ENCODE data around the gene MANEA.
A peak's percentile ranks its signal among the peaks of the same experiment; 100 is the strongest.
"Not testable (repeated sequence)": the region's sequence is repeated elsewhere in the genome, so short reads cannot be mapped to it uniquely, and the experiment has no call there.

Gene MANEA, protein sequence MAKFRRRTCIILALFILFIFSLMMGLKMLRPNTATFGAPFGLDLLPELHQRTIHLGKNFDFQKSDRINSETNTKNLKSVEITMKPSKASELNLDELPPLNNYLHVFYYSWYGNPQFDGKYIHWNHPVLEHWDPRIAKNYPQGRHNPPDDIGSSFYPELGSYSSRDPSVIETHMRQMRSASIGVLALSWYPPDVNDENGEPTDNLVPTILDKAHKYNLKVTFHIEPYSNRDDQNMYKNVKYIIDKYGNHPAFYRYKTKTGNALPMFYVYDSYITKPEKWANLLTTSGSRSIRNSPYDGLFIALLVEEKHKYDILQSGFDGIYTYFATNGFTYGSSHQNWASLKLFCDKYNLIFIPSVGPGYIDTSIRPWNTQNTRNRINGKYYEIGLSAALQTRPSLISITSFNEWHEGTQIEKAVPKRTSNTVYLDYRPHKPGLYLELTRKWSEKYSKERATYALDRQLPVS

DNA sequence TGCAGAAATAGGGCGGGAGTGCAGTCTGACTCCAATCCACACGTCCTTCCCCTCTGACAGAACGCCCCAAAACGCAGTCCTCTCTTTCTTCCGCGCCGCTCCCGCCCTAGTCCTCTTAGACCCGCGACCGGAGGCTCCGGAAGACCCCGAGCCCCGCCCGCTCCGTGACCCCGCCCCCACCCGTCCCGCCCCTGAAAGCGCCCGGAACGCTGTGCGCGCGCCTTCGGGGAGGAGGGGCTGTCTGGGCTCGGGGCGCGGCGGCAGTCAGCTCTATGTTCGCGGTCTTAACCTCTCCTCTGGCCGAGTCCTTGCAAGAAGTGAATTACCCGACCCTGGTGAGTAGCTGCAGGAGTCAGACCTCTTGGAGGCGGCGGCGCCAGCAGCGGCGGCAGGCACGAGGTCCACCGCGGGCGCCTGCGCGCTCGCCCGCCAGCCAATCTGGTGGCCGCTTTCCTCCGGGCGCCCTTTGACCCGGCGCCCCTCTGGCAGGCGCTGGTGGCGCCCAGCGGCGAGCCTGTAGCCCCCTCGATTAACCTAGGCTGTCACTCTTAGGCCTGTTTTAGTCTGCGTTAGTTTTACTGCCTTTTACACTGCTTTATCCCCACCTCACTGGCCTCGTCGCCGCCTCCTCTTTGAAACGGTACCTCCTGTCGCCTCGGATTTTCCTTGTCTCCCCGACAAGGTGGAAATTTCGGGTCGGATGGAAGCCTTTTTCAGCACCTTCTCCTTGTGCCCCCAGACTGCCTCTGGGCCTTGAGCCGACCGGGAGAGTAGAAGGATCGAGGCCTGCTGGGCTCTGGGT is at the start of gene MANEA:
Gene MANEA, plus strand, starts transcription at position 232 of the 802 bp plus-strand sequence. CDS start 8,905 bp downstream, outside the sequence.
- peak; percentile 81 for DNase-seq (ENCODE audit: low spot score)

DNA sequence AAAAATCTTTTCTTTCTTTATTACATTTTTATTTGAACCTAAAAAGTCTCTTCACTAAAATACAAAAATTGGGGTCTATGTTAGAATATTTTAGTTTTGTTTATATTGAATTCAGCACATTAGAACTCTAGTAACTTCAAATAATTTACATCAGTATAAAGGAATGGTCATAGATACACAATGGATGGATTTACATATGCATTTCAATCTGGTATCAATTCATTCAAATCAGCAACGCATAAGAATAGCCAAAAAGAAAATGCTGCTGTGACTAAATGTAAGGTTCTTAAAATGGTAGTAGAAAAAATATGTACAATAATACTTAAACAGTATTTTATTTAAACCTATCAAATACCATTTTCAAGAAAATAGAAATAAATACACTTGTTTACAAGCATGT is 47.6 kb upstream of the MANEA start:
- DNase-seq (ENCODE audit: low spot score), result no peak

DNA sequence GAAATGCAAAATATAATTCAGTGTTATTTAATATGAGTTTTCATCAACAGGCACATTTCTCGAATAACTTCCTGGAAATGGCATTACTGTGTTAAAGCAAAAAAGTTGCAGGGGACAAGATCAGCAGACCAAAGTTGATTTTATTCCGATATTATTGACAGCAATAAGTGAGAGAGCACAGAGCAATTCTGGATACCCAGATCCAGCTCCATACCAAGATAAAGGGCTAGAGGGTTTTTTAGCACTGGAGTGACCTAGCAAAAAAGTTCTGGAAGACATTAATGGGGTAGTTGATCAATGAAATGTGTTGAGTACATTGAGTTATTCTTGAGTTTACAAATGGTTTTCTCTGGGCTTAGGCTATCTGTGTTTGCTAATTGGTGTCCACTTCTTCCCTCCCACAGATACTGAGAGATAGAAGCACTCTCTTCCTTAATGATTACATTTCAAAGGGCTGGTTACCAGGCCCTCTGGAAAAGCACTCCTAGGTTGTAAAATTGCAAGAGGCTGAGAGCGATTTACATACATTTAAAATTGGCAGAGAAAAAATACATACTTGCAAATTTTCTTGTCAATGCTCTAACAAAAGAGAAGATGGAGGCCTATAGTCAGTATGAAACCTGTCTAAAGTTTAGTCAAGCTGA is 47.0 kb upstream of the MANEA start:
- no peak for DNase-seq (ENCODE audit: low spot score)

DNA sequence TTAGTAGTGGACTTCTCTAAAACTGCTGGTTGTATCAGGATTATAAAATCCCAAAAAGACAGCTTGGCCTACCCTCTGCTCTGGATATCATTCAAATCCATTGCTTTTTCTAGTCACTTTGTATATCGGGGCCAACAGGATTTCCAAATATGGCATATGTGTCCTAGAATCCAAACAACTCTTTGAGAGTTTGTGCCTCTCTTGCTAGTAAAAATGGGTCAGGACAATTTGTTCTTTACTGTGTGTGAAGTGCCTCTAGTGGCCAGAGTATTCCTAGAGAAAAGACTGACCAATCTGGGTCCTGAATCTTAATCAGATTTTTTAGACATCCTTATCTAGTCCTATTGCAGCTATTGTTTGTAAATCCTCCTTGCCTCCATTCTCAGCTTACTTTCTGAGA is 33.5 kb upstream of the MANEA start:
- no peak for DNase-seq (ENCODE audit: low spot score)

DNA sequence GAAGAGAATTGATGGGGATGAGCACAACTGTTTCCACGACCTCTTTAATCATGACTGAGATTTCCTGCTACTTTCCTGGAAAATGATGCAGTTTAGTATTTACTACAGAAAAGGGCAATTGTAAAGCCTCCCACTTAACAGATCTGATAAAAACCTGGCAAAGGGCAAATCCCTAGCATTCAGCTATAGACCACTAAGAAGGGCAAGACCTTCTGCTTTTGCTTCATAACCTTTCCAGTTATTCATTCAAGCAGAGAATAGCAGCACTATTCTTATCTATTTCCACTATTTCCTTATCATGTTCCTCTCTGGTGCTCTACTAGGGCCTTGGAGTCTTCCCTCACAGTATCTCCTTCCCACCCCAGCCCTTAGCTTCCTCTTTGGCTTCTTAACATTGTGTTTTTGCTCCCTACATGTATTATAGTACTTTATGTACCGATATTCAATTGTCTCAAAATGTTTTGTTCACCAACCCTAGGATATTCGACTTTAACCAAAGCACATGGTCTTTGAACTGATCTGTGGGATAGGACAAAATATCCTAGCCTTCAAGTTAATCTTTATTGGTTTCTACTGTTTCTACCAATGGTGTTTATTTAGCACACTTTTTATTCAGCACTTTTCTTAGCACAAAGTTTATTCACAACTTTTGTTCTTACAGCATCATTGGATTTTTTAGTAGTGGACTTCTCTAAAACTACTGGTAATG is 32.7 kb upstream of the MANEA start:
- no peak for DNase-seq (ENCODE audit: low spot score)

DNA sequence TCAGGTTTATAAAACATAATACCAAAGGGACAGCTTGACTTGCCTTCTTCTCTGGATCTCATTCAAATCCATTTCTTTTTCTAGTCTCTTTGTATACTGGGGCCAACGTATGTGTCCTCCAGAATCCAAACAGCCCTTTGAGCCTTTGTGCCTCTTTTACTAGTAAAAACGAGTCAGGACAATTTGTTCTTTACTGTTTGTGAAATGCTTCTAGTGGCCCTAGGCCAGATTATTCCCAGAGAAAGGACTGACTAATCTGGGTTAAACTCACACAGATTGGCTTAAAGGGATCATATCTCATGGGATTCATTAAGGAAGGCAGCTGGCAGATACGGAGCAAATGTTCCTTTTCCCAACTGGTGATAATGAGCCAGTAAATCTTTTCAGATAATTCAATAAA is 32.1 kb upstream of the MANEA start:
- no peak for DNase-seq (ENCODE audit: low spot score)

DNA sequence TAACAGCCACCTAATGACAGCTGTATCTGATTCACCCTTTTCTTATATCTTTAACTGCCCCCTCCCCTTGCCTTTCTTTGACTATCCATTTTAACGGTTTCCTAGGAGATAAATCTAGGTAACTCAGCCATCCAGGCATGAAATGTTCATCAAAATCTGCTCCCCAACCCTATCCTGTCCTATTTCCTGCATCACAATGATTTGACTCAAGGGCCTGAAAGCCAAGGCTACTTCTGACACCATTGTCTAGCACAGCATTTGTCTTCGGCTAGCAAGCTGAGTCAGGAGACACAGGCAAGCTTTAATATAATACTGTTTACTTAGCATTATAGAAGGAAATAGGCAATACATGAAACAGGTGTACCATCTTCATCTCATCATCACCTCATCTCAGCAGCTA is 31.6 kb upstream of the MANEA start:
- no peak for DNase-seq (ENCODE audit: low spot score)

DNA sequence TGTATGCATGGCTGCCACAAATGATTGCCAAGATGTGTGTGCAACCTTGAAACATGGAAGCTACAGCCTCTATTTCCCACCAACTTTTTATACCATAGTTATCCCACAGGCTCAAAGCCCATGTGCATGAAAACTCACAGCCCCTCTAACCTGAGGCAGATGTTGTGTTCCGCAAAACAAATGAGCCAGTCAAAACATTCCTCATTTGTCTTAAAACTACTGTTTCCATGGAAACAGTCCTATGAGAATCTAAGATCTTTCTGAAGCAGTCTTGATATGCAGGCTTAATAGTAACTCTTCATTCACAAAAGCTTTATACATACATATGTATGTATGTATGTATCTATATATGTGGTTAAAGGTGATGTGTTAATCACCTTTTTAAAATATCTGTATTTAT is 31.2 kb upstream of the MANEA start:
- DNase-seq (ENCODE audit: low spot score), result no peak

DNA sequence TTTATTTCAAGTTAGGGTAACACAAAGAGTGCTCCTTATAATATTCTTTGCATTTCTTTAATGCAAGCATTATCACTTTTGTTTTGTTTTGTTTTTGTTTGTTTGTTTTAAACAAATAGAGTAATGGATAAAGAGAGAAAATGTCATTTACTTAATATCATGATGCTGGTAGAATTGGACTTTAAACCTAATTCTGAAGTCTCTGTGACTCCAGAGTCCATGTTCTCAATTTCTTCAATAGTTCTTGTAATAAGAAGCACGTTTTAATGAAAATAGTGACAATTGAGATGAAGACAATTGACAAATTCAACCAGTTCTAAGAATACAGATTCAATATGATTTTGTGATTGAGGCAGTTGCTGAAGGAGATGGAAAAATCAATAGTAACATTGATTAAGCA is 30.3 kb upstream of the MANEA start:
- DNase-seq (ENCODE audit: low spot score), result no peak

DNA sequence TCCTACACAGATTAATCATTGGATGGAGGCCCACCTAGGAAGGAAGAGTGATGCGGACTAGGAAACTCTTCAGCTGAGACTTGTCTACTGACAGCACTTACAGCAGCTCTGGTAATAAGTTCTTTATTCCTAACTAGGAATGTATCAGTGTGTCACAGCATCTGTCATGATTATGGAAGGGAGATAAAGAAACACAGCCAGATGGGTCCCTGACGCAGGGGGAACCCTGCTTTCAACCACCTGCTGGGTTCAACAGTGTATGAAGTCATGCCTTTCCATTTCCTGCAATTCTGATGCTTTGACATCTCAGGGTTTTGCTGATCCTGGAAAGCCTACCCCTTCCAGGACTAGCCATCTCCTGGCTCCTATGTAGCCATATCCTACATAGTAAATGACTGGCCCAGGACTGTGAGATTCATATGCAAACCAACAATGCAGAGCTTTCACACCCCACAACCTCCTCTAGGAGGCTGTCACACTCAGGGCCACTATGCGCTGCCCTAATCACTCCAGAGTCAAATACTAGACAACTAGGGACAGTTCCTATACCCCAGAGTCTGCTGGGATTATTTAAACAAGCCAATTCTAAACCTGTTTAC is 29.0 kb upstream of the MANEA start:
- DNase-seq (ENCODE audit: low spot score), result no peak

DNA sequence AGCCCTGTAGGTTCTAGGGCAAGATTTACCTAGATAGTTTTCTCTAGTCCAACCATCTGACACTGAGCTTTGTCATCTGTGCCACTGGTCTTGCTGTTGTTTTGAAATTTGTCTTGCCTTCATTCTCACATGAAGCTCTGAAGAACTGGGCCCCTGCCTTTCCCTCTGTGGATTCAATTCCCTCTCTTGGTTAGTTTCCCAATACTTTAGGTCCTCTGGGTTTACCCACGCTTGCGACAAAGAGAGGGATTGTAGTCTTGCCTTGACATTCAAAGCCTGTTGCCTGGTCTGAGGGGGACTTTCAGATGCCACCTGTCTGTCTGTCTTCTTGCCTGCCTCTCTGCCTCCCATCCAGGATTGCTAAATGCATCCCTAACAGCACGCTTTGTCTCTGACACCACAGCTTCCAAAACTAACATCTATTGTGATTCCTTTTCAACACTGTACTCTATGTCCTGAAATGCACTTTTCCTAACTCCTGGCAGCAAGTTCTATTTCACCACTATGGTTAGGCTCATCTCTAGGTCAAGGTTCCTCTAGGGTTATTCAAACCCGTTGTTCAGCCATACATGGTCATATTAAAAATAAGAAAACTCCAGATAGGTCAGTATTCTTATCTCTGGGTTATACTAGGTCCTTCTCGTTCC is 25.5 kb upstream of the MANEA start:
- no peak for DNase-seq (ENCODE audit: low spot score)

DNA sequence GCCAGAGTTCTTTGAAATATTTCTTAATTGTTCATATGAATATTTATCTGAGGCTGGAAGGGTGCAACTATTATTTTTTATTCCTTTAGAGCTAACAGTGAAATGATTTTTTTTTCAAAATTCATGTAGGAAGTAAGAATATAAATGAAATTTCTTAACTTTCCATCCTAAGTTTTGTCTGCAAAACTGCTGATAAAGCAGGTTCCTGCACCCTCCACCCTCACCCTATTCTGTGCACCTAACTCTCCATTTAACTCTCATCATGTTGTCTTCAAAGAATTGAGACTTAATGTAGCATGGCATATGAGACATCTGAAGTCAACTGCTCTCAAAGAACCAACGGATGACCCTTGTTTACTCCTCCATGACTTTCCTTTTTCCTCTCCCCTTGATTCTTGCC is 23.5 kb upstream of the MANEA start:
- DNase-seq (ENCODE audit: low spot score), result no peak

DNA sequence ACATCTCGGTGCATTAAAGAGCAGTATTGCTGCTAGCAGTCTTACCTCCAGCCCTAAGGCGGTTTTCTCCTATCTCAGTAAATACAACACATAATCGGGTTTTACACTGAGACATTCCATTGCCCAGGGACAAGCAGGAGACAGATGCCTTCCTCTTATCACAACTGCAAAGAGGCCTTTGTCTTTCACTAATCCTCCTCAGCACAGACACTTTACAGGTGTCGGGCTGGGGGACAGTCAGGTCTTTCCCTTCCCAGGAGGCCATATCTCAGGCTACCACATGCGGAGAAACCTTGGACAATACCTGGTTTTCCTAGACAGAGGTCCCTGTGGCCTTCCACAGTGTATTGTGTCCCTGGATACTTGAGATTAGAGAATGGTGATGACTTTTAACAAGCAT is 16.4 kb upstream of the MANEA start:
- DNase-seq (ENCODE audit: low spot score), result not testable (repeated sequence)

DNA sequence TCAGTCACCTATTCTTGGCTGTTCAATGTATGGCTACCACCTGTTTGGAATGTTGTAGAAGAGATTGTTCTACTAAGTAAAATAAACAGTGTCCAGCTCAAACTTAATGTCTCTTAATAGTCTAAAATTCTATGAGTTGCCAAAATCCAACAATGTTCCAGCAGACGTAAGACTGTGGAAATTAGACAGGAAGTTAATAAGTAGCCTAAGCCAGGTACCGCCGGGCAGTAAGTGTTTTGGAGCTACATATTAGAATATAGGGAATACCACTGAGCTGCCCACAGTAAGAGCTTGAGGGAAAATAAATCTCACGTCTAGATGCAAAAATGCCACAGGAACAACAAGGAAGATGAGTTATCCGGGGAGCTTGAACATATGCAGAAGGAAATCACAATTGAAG is 7.8 kb upstream of the MANEA start:
- DNase-seq (ENCODE audit: low spot score), result no peak

DNA sequence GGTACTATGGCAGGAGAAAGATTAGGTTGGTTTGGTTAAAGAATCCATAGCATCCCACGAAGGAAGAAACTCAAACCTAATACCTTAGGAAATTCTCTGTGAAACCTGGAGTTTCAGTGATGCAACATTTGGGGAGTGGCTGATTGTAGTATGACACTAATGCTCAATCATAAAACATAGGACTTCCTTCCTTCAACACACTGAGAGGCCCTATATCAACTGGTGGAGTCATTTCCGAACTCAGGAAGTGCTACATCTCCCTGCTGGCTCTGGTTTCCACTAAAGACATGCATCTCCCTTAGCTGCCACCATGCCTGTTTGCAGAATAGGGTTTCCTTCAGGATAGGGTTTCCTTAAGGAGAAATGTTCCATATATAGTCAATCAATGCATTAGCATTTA is 5.2 kb upstream of the MANEA start:
- no peak for DNase-seq (ENCODE audit: low spot score)

DNA sequence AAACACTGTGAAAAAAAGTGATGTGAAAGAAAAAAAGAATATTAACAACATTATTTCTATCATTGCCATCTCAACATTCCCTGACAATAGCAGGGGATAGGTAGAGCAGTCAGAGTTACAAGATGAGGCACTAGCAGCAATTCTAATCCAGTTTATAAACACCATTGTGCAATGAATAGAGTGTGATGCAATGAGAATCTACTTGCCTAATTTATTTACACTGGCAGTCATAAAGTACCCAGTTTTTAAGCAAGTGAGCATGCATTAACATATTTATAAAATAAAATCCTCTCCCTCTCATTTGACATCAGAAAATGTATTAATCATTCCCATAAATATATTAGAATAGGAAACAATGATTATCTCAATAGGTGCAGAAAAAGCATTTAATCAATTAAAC is 2.5 kb upstream of the MANEA start:
- no peak for DNase-seq (ENCODE audit: low spot score)

DNA sequence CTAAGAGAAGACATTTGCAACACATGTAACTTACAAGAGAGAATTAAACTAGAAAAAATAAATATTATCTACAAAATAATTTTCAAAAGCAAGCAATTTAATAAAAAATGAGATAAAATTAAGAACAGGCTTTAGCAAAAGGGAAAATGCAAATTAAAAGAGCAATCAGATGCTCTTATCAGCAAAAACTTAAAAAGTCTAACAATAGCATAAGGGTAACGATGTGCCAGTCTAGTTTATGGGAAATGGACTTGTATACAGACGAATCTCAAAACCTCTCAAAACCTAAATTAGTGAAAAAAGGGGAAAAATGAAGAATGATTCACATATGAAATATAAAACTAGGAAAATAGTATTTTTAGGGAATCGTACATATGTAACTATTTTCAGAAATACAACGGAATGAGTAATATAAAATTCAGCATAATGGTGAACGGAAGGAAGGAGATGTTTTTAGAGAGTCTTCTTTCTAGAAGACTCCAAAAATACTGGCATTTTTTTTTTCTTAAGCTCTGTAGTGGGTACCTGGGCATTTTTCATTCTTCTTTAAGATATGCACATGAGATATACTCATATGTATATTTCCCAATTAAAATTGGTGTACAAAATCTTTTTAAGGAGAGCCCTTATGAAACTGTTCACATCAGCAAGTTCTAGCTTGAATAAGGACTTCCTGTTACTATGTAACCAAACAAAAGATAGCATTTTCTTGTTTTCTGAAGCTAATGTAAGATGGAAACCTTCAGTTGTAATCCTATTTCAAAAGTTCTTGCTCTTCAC is 927 bp upstream of the MANEA start:
- no peak for DNase-seq (ENCODE audit: low spot score)

DNA sequence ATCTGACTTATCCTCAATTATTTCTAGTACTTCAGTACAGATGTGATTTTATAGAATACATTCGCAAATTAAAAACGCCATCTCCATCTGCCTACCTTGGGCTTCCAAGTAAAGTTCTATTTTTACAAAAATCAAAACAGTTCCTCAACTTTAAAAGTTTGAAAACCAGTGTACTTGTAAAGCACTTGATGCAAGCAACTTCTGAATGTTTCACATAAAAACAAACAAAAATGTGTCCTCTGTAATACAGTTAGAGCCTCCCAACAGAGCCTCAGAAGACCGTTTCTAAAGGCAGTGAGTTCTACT is 384 bp upstream of the MANEA start:
- no peak for DNase-seq (ENCODE audit: low spot score)

DNA sequence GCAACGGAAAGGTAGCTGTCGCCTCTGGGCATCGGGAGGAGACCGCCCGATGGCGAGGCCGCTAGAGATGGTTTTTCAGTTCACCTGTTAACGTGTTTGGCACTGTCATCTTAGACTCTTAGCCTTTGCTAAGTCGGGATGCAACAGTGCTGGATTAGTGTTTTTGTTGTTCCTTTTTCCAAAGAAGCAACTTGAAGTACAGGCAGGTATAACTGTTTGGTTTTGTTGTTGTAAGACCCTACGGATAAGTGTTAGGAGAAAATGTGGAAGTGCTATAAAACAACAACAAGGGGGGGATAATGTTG is 723 bp downstream of the MANEA start:
- no peak for DNase-seq (ENCODE audit: low spot score)

DNA sequence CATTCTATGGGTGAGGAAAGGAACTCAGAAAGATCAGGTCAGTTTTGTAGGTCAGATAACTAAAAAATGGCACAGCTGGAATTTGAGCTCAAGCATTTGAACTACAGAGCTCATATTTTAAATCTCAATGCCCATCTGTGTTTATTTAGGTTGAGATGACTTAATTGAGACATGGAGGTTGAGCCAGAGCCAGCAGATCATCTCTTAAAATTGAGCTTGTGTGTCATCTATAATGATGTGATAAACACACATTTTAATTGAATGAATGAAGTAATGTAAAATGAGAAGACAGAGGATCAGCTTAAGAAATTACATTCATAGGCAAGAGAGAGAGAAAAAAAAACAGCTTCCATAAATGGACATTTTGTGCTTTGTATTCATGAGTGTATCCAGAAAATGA is 3.7 kb downstream of the MANEA start:
- DNase-seq (ENCODE audit: low spot score), result no peak

DNA sequence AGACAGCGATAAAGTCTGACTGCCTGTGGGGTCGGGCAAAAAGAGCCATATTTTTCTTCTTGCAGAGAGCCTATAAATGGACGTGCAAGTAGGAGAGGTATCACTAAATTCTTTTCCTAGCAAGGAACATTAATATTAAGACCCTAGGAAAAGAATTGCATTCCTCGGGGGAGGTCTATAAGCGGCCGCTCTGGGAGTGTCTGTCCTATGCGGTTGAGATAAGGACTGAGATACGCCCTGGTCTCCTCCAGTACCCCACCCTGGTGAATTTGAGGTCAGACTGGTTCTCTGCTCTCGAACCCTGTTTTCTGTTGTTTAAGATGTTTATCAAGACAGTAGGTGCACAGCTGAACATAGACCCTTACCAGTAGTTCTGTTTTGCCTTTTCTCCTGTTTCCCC is 6.9 kb downstream of the MANEA start:
- not testable (repeated sequence) for DNase-seq (ENCODE audit: low spot score)
